Colonic mucosa (tissue), 4 donors: ENCODE data around the gene CDK7. TPM values are rescaled to one million over a fixed set of nuclear protein-coding genes. Genes with fewer than 3 reads are reported as not detected.
"Not testable (repeated sequence)": the region's sequence is repeated elsewhere in the genome, so short reads cannot be mapped to it uniquely, and the experiment has no call there.

Experiments
- DNase-seq: peaks from one replicate; pipeline ENCODE4 v3.0.0-alpha.2; 2020
- H3K27ac ChIP-seq: fragments of 200-600 bp; one replicate; pipeline ENCODE4 v1.8.0; 2021
- H3K27me3 ChIP-seq: fragments of 200-600 bp; one replicate; pipeline ENCODE4 v1.8.0; 2021
- H3K36me3 ChIP-seq: fragments of 200-600 bp; one replicate; pipeline ENCODE4 v1.8.0; 2021
- H3K4me1 ChIP-seq: fragments of 200-600 bp; one replicate; pipeline ENCODE4 v1.8.0; 2021; ENCODE audit warnings: mild to moderate bottlenecking
- H3K4me3 ChIP-seq: fragments of 200-600 bp; one replicate; pipeline ENCODE4 v1.8.0; 2021
- H3K9ac ChIP-seq, 2 donors: one replicate each; pipeline ENCODE4 v1.7.0; 2013; ENCODE audit warnings: control low read depth in 2 of 2, low read depth in 2 of 2, low read length in 2 of 2
- H3K9me3 ChIP-seq: fragments of 200-600 bp; one replicate; pipeline ENCODE4 v1.8.0; 2021
- intact Hi-C: fragments of 100-400 bp; cut with DNase I; formaldehyde crosslinking; loops from one replicate; pipeline ENCODE4 v1.14.1; 2022
- total RNA-seq, 2 donors: library from RNA; stranded (reverse); fragmentation: NEBNext Ultra II Directional in 1 of 2; extraction: Animal tissue kit (Norgen Biotek cat#: 25700) in 1 of 2; gene quantifications; one replicate each; pipeline ENCODE4 v1.2.1, GENCODE V29; 2021
- TF ChIP-seq, protein P1 (sequence below): fragments of 200-600 bp; IDR thresholded peaks from one replicate; pipeline ENCODE4 v1.8.0; 2022; ENCODE audit warnings: antibody characterized with exemption, mild to moderate bottlenecking
- donor health status: healthy.
- donor health status: DM: no; HTN: no; CAD: no.
- donor health status: DM: no; HTN: no; CAD: no.

CDK7 gene
- total RNA-seq, 2 donors from 2014 or later: 21.9 to 35.4 TPM

DNA sequence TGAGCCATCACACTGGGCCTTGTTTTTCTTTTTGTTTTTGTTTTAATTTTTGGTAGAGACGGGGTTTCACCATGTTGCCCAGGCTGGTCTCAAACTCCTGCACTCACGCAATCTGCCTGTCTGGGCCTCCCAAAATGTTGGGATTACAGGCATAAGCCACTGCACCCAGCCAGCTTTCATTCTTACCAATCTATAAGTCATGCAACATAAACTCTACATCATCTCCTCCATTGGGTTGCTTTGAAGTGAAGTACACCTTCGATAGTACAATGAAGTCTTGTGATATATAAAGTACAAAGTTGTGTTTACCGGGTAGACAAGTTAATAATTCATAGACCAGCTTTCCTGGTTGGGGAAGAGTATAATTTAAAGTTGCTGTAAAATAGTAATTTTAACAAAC lies 8.8 kb upstream of the CDK7 start:
- no peak overlapping the region for H3K9ac ChIP-seq
- TF ChIP-seq, protein P1, sequence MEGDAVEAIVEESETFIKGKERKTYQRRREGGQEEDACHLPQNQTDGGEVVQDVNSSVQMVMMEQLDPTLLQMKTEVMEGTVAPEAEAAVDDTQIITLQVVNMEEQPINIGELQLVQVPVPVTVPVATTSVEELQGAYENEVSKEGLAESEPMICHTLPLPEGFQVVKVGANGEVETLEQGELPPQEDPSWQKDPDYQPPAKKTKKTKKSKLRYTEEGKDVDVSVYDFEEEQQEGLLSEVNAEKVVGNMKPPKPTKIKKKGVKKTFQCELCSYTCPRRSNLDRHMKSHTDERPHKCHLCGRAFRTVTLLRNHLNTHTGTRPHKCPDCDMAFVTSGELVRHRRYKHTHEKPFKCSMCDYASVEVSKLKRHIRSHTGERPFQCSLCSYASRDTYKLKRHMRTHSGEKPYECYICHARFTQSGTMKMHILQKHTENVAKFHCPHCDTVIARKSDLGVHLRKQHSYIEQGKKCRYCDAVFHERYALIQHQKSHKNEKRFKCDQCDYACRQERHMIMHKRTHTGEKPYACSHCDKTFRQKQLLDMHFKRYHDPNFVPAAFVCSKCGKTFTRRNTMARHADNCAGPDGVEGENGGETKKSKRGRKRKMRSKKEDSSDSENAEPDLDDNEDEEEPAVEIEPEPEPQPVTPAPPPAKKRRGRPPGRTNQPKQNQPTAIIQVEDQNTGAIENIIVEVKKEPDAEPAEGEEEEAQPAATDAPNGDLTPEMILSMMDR: no peak
- no peak overlapping the region for H3K27ac ChIP-seq
- DNase-seq: no peak
- no peaks in the 10 kb centered on the region for H3K4me1 ChIP-seq
- H3K4me3 ChIP-seq: no peak overlapping the region
- H3K9me3 ChIP-seq: no peaks in the 10 kb centered on the region
- H3K36me3 ChIP-seq: no peaks in the 10 kb centered on the region
- intact Hi-C loops: no loop called here
- no peaks in the 10 kb centered on the region for H3K27me3 ChIP-seq

DNA sequence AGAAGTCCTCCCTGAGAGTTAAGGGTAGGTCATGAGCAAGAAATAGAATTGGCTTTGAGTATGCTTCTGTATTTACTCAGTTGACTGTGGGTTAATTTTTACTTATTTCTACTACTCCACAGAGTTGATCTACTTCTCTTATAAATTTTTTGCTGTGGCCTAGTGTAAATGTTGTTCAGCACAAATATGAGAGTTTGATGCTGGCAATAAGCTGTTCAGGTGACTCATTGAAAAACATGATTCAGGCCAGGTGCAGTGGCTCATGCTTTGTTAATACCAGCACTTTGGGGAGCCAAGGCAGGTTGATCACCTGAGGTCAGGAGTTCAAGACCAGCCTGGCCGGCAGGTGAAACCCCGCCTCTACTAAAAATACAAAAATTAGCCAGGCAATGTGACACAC lies 4.5 kb upstream of the CDK7 start:
- Histone ChIP-seq H3K36me3 (no peaks in the 10 kb centered on the region), H3K27ac (no peak overlapping the region), H3K4me1 (no peaks in the 10 kb centered on the region), H3K9me3 (no peaks in the 10 kb centered on the region), H3K4me3 (no peak overlapping the region), H3K9ac (no peak overlapping the region), H3K27me3 (no peaks in the 10 kb centered on the region)
- intact Hi-C loops: no loop called here
- TF ChIP-seq, protein P1: no peak
- no peak for DNase-seq

DNA sequence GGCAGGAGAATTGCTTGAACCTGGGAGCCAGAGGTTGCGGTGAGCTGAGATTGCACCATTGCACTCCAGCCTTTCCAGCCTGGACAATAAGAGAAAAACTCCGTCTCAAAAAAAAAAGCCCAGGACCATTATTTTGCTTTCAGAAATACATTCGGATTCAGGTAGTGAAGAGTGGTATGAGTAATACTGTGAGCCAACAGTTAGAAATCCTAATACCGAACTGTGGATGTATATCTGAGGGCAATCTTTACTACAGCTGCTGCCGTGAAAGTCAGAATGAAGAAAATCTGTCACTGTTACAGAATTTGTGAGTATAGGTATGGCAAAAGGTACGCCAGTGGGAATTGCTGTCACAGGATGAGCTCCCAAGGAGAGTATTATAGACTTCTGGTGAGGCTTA lies 3.4 kb upstream of the CDK7 start:
- H3K9ac ChIP-seq: no peak overlapping the region
- no peak overlapping the region for H3K4me3 ChIP-seq
- TF ChIP-seq, protein P1: no peak
- no peak for DNase-seq
- intact Hi-C loops: no loop called here
- H3K27me3 ChIP-seq: no peaks in the 10 kb centered on the region
- peaks cover 5% of the 10 kb centered on the region for H3K4me1 ChIP-seq
- no peak overlapping the region for H3K27ac ChIP-seq
- no peaks in the 10 kb centered on the region for H3K9me3 ChIP-seq
- no peaks in the 10 kb centered on the region for H3K36me3 ChIP-seq

DNA sequence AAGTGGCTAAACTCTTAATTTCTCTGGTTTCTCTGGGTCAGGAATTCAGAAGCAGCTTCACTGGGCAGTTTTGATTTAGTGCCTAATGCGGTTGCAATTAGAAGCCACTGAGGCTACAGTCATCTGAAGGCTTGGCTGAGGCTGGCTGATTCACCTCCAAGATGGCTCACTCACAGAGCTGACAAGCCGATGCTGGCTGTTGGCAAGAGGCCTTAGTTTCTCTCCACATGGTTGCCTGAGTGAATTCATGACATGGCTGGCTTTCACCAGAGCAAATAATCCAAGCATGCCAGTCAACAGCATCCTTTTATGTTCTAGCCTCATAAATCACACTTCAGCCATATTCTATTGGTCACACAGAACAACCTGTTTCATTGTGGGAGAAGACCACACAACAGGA lies 2.8 kb upstream of the CDK7 start:
- intact Hi-C loops: no loop called here
- DNase-seq: no peak

DNA sequence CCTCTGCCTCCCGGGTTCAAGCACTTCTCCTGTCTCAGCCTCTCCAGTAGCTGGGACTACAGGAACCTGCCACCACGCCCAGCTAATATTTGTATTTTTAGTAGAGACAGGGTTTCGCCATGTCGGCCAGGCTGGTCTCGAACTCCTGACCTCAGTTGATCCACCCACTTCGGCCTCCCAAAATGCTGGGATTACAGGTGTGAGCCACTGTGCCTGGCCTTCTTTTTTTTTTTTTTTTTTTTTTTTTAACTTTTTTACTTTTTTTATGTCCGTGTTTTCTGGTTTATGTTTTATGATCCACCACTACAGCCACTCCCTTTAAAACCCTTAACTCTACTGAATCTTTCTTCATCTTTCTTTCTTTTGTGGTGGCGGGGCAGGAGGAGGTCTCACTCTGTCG lies 2.0 kb downstream of the CDK7 start:
- H3K9ac ChIP-seq, H3K4me3 ChIP-seq, intact Hi-C loops, H3K36me3 ChIP-seq, H3K9me3 ChIP-seq, H3K27ac ChIP-seq, DNase-seq, H3K27me3 ChIP-seq, H3K4me1 ChIP-seq: not testable (repeated sequence)

More for the DNA sequence above, 2.8 kb upstream of the CDK7 start:
- Histone ChIP-seq H3K9ac (no peak overlapping the region), H3K4me3 (no peak overlapping the region), H3K27me3 (no peaks in the 10 kb centered on the region), H3K4me1 (peaks cover 5% of the 10 kb centered on the region), H3K9me3 (no peaks in the 10 kb centered on the region), H3K36me3 (no peaks in the 10 kb centered on the region), H3K27ac (no peak overlapping the region)
- TF ChIP-seq, protein P1: no peak

DNA sequence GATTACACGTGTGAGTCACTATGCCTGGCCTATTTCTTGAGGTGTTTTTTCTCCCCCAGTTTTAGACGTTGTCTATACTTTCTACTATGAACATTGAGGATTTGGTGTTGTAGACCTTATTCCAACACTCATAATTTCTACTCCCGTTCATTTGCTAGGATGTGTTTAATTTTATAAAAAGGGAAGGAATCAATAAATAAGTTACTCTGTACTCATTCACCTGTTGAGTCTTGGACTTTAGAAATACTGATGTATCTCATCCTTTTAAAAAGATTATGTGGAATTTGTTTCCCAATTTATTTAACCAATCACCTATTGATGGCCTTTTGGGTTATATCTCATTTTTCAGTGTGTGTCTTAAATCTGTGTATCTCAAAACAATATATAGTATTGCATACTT lies 3.2 kb downstream of the CDK7 start:
- intact Hi-C loops: no loop called here
- no peaks in the 10 kb centered on the region for H3K9me3 ChIP-seq
- DNase-seq: no peak
- H3K9ac ChIP-seq: no peak overlapping the region
- H3K4me3 ChIP-seq: no peak overlapping the region
- H3K27me3 ChIP-seq: no peaks in the 10 kb centered on the region
- no peak overlapping the region for H3K27ac ChIP-seq
- no peaks in the 10 kb centered on the region for H3K36me3 ChIP-seq
- TF ChIP-seq, protein P1: no peak
- peaks cover 5% of the 10 kb centered on the region for H3K4me1 ChIP-seq
